ENCODE results near the gene DLGAP1.
"Not testable (repeated sequence)": the region's sequence is repeated elsewhere in the genome, so short reads cannot be mapped to it uniquely, and the experiment has no call there.

The DLGAP1 gene

GRCh38 chr18:4068552-4069158, 386.5 kb downstream of the DLGAP1 start:
- peak in 2 of 5 donors; percentile 17 to 25 for DNase-seq

- no peak for DNase-seq
Observed at GRCh38 chr18:4063545-4063944, 391.6 kb downstream of the DLGAP1 start.

GRCh38 chr18:4060427-4061281, 394.5 kb downstream of the DLGAP1 start:
- no peak for DNase-seq

DNA sequence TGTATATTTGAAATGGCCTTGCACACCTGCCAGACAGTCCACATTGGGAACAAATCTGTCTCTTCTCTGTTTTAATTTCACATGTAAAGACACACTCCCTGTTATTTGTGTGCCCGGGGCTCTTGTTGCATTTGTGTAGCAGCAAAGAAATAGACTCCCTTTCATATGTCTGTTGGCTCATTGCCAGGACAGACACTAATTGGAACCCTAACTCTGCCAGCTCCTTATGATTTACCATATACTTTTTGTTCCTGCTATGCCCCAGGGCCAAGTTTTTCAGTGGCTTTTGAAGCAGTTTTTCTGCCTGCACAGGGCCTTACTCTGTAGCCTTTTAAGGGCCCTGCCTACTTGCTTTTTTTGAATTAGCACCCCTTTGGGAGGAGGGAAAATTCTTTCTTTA, 396.9 kb downstream of the DLGAP1 start:
- DNase-seq = no peak

GRCh38 chr18:4040391-4041092, 414.6 kb downstream of the DLGAP1 start:
- no peak for DNase-seq

GRCh38 chr18:4035521-4035920, 419.6 kb downstream of the DLGAP1 start:
- no peak for DNase-seq

GRCh38 chr18:4034815-4035214, 420.3 kb downstream of the DLGAP1 start:
- not testable (repeated sequence) for DNase-seq

GRCh38 chr18:4026542-4026941, 428.6 kb downstream of the DLGAP1 start:
- DNase-seq = no peak

- DNase-seq = no peak
Observed at GRCh38 chr18:4024702-4025101, 430.4 kb downstream of the DLGAP1 start.

GRCh38 chr18:4022749-4023148, 432.4 kb downstream of the DLGAP1 start:
- not testable (repeated sequence) for DNase-seq

GRCh38 chr18:4020026-4020425, 435.1 kb downstream of the DLGAP1 start:
- DNase-seq = no peak

- DNase-seq = peak in 1 of 5 donors; percentile 18
Observed at GRCh38 chr18:4017480-4017879, 437.6 kb downstream of the DLGAP1 start.

GRCh38 chr18:4016391-4017049, 438.6 kb downstream of the DLGAP1 start:
- DNase-seq = peak in 1 of 5 donors; percentile 53

- no peak for DNase-seq
Observed at GRCh38 chr18:4007846-4008245, 447.3 kb downstream of the DLGAP1 start.

- peak in 1 of 5 donors; percentile 8 for DNase-seq
Observed at GRCh38 chr18:4004183-4004829, 450.8 kb downstream of the DLGAP1 start.

GRCh38 chr18:3998698-3999333, 456.3 kb downstream of the DLGAP1 start:
- no peak for DNase-seq

GRCh38 chr18:3995476-3996102, 459.5 kb downstream of the DLGAP1 start:
- peak in 4 of 5 donors; percentile 8 to 60 (median 36) for DNase-seq

GRCh38 chr18:3993941-3994687, 461.0 kb downstream of the DLGAP1 start:
- no peak for DNase-seq

DNA sequence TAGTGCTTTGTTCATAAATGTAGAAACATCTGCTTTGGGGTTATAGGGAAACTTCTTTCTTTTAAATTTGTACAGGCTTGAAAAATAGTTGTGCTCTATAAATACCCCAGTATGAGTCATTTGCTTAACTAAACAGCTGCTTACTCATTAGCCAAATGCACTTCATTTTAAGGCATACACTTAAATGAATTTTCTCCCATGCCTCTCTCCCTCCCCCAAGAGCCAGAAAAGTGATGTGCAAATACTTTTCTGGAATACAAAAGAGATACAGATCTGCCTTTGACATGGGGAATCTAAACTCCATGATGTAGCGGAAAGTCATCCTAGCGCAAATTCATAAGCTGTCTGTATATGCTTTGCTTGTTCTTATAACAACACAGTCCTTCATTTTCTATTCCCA, 469.4 kb downstream of the DLGAP1 start:
- DNase-seq = no peak

DNA sequence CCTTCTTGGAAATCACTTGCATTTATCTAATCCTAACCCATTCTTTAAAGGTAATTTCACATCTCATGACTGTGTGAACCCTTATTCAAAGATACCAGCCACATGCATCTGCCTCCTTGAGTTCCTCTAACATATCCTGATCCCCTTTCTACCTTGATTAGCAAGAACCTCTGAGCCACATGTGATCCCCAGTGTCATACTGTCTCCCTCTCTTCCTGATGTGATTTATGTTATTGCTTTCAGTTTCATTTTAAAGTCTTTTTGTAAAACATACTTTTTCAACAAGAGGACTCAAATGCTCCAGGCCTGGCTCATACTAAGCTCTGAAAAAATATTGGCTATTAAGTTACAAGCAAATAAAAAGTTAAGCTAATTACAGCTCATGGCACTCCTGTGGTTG, 470.1 kb downstream of the DLGAP1 start:
- DNase-seq = peak in 1 of 5 donors; percentile 13
